Left lung (tissue), 10 donors: ENCODE measurements around the gene ROBO4. TPM values are rescaled to one million over a fixed set of nuclear protein-coding genes. Genes with fewer than 3 reads are reported as not detected.

Experiments
- ATAC-seq: fragments of 200-7000 bp; cut with Tn5 transposase; one replicate; pipeline ENCODE4 v1.9.1; 2020; ENCODE audit warnings: moderate library complexity
- DNase-seq, 4 donors: peaks; one replicate each; pipeline ENCODE4 v3.0.0-alpha.2; 2013 to 2020
- H3K27ac ChIP-seq, 2 donors: fragments of 200-600 bp; sonication (generic) in 1 of 2; one replicate each; pipeline versions ENCODE4 v1.5.0 to v1.8.0; 2020 to 2021
- H3K27me3 ChIP-seq, 2 donors: fragments of 200-600 bp; sonication (generic) in 1 of 2; one replicate each; pipeline versions ENCODE4 v1.5.0 to v1.8.0; 2020 to 2021
- H3K36me3 ChIP-seq, 2 donors: fragments of 200-600 bp; sonication (generic) in 1 of 2; one replicate each; pipeline versions ENCODE4 v1.5.0 to v1.8.0; 2020 to 2021
- H3K4me1 ChIP-seq, 2 donors: fragments of 200-600 bp; one replicate each; pipeline ENCODE4 v1.8.0; 2021
- H3K4me3 ChIP-seq, 2 donors: fragments of 200-600 bp; sonication (generic) in 1 of 2; one replicate each; pipeline versions ENCODE4 v1.5.0 to v1.8.0; 2020 to 2021; ENCODE audit warnings: mild to moderate bottlenecking in 1 of 2
- H3K9me3 ChIP-seq, 2 donors: fragments of 200-600 bp; sonication (generic) in 1 of 2; one replicate each; pipeline versions ENCODE4 v1.5.0 to v1.8.0; 2020 to 2021
- CTCF ChIP-seq, 2 donors: fragments of 200-600 bp; sonication (generic) in 1 of 2; IDR thresholded peaks; one replicate each; pipeline versions ENCODE4 v1.5.0 to v1.8.0; 2021; ENCODE audit warnings: antibody characterized with exemption in 2 of 2
- intact Hi-C, 2 donors: fragments of 100-400 bp; cut with DNase I; formaldehyde crosslinking; loops; one replicate each; pipeline versions ENCODE4 v1.11.2 to v1.14.2; 2022
- polyA plus RNA-seq, 6 donors: library from polyadenylated mRNA; unstranded; fragments of 120-200 nt; gene quantifications; one replicate each; pipeline ENCODE4 v1.2.1, GENCODE V29; 2013; ENCODE audit not compliant: insufficient read length in 6 of 6
- total RNA-seq, 2 donors: library from RNA; stranded (reverse); fragmentation: NEBNext Ultra II Directional; extraction: Animal tissue kit (Norgen Biotek cat#: 25700); gene quantifications; one replicate each; pipeline ENCODE4 v1.2.1, GENCODE V29; 2021
- donor health status: DM: no; HTN: yes; CAD: no.
- donor health status: DM: no; HTN: no; CAD: no.

The ROBO4 gene
- total and polyA plus RNA-seq, 8 donors, result 31.1 to 61.9 (median 44.1) TPM

- Histone ChIP-seq H3K9me3 (no peaks in the 10 kb centered on the region), H3K27me3 (peaks cover 7 to 24% of the 10 kb centered on the region in 2 donors), H3K4me1 (peaks cover 0 to 11% of the 10 kb centered on the region in 2 donors), H3K4me3 (no peak overlapping the region), H3K36me3 (no peaks in the 10 kb centered on the region), H3K27ac (no peak overlapping the region)
- no peak for ATAC-seq
- no peak for TF ChIP-seq CTCF (IDR thresholded peaks at IDR 0.05)
- intact Hi-C loops, result no loop called here
- no peak for DNase-seq
Observed at GRCh38 chr11:124920356-124920755, 22.7 kb upstream of the ROBO4 start.

- H3K27me3 ChIP-seq, result peaks cover 7 to 24% of the 10 kb centered on the region in 2 donors
- TF ChIP-seq CTCF (IDR thresholded peaks at IDR 0.05), result no peak
- no peak overlapping the region for H3K27ac ChIP-seq
- ATAC-seq (no peak), DNase-seq (no peak)
- H3K4me1 ChIP-seq, result peaks cover 0 to 11% of the 10 kb centered on the region in 2 donors
- H3K36me3 ChIP-seq, result no peaks in the 10 kb centered on the region
- no peaks in the 10 kb centered on the region for H3K9me3 ChIP-seq
- H3K4me3 ChIP-seq, result no peak overlapping the region
- intact Hi-C loops, result no loop called here
Observed at GRCh38 chr11:124919898-124920297, 22.2 kb upstream of the ROBO4 start.

GRCh38 chr11:124918950-124919349 is 21.3 kb upstream of the ROBO4 start, which contains the start of gene HEPN1:
Gene HEPN1 (plus strand): TSS chr11:124919250.
- intact Hi-C loops, result no loop called here
- no peak for TF ChIP-seq CTCF (IDR thresholded peaks at IDR 0.05)
- no peaks in the 10 kb centered on the region for H3K36me3 ChIP-seq
- H3K9me3 ChIP-seq, result no peaks in the 10 kb centered on the region
- peaks cover 0 to 11% of the 10 kb centered on the region in 2 donors for H3K4me1 ChIP-seq
- H3K27me3 ChIP-seq, result peaks cover 7 to 24% of the 10 kb centered on the region in 2 donors
- no peak within 1 kb of the TSS for H3K4me3 ChIP-seq
- ATAC-seq, result no peak
- H3K27ac ChIP-seq, result no peak within 1 kb of the TSS
- DNase-seq, result no peak

GRCh38 chr11:124917115-124917637 is 19.5 kb upstream of the ROBO4 start:
- Histone ChIP-seq H3K27me3 (peaks cover 7 to 19% of the 10 kb centered on the region in 2 donors), H3K27ac (no peak overlapping the region), H3K4me1 (peaks cover 0 to 11% of the 10 kb centered on the region in 2 donors), H3K36me3 (no peaks in the 10 kb centered on the region), H3K4me3 (no peak overlapping the region), H3K9me3 (peaks cover 0 to 3% of the 10 kb centered on the region in 2 donors)
- intact Hi-C loops, result no loop called here
- peak in 1 of 4 donors; percentile 63 for DNase-seq
- TF ChIP-seq CTCF (IDR thresholded peaks at IDR 0.05), result no peak
- no peak for ATAC-seq

GRCh38 chr11:124916370-124916710 is 18.7 kb upstream of the ROBO4 start:
- peaks cover 0 to 5% of the 10 kb centered on the region in 2 donors for H3K9me3 ChIP-seq
- no peak overlapping the region for H3K4me3 ChIP-seq
- no peak overlapping the region for H3K27ac ChIP-seq
- no peak for ATAC-seq
- intact Hi-C loops, result no loop called here
- no peaks in the 10 kb centered on the region for H3K36me3 ChIP-seq
- no peak for TF ChIP-seq CTCF (IDR thresholded peaks at IDR 0.05)
- H3K27me3 ChIP-seq, result peaks cover 3 to 11% of the 10 kb centered on the region in 2 donors
- peaks cover 0 to 8% of the 10 kb centered on the region in 2 donors for H3K4me1 ChIP-seq
- no peak for DNase-seq
